NCI-H510A treated with DMSO at 0.1 percent for 48 hours (cell line): ENCODE measurements around the gene CLIP4.
A peak's percentile ranks its signal among the peaks of the same experiment; 100 is the strongest.
"Not testable (repeated sequence)": the region's sequence is repeated elsewhere in the genome, so short reads cannot be mapped to it uniquely, and the experiment has no call there.

Source experiments
- DNase-seq: peaks from one replicate; lab custom pipeline; 2025; lab: John Stamatoyannopoulos, UW

The CLIP4 gene

GRCh38 chr2:29104688-29105087, 10.5 kb upstream of the CLIP4 start:
- no peak for DNase-seq

- no peak for DNase-seq
Observed at GRCh38 chr2:29105375-29105774, 9.8 kb upstream of the CLIP4 start.

- DNase-seq, result no peak
Observed at GRCh38 chr2:29106256-29106655, 9.0 kb upstream of the CLIP4 start.

- no peak for DNase-seq
Observed at GRCh38 chr2:29106980-29107388, 8.2 kb upstream of the CLIP4 start.

GRCh38 chr2:29107547-29107946, 7.7 kb upstream of the CLIP4 start:
- not testable (repeated sequence) for DNase-seq

- DNase-seq, result no peak
Observed at GRCh38 chr2:29108225-29108624, 7.0 kb upstream of the CLIP4 start.

- no peak for DNase-seq
Observed at GRCh38 chr2:29109246-29109645, 6.0 kb upstream of the CLIP4 start.

GRCh38 chr2:29110916-29111535, 4.2 kb upstream of the CLIP4 start:
- DNase-seq, result no peak

- no peak for DNase-seq
Observed at GRCh38 chr2:29112379-29112778, 2.8 kb upstream of the CLIP4 start.

- DNase-seq, result no peak
Observed at GRCh38 chr2:29113027-29113686, 2.1 kb upstream of the CLIP4 start.

- peak; percentile 82 for DNase-seq
Observed at GRCh38 chr2:29113891-29114321, 1.3 kb upstream of the CLIP4 start.

- no peak for DNase-seq
Observed at GRCh38 chr2:29114586-29114945, 649 bp upstream of the CLIP4 start.

GRCh38 chr2:29115797-29116781, 874 bp downstream of the CLIP4 start:
- peak; percentile 14 for DNase-seq

- peak; percentile 16 for DNase-seq
Observed at GRCh38 chr2:29117636-29118303, 2.6 kb downstream of the CLIP4 start.

GRCh38 chr2:29119211-29119610, 4.0 kb downstream of the CLIP4 start:
- DNase-seq, result no peak

GRCh38 chr2:29120846-29121245, 5.6 kb downstream of the CLIP4 start:
- no peak for DNase-seq

- DNase-seq, result no peak
Observed at GRCh38 chr2:29123617-29124349, 8.6 kb downstream of the CLIP4 start.

- DNase-seq, result no peak
Observed at GRCh38 chr2:29124504-29124903, 9.3 kb downstream of the CLIP4 start.

- DNase-seq, result no peak
Observed at GRCh38 chr2:29129586-29130281, 14.5 kb downstream of the CLIP4 start.

GRCh38 chr2:29130295-29130694, 15.1 kb downstream of the CLIP4 start:
- DNase-seq, result peak; percentile 49

- DNase-seq, result no peak
Observed at GRCh38 chr2:29134933-29135332, 19.7 kb downstream of the CLIP4 start.
